PFSK-1 (cell line): Measurements from ENCODE around the gene HELZ.

Experiments used
- POLR2AphosphoS5 ChIP-seq: IDR thresholded peaks from 2 replicates; pipeline ENCODE4 v1.6.1; 2012; ENCODE audit warnings: low read depth, mild to moderate bottlenecking, control low read depth, low read length, moderate library complexity
- SIN3A ChIP-seq: IDR thresholded peaks from 2 replicates; pipeline ENCODE4 v1.6.1; 2012; ENCODE audit warnings: mild to moderate bottlenecking, low read length, moderate library complexity, borderline replicate concordance; ENCODE audit not compliant: insufficient read depth
- TAF1 ChIP-seq: IDR thresholded peaks from 2 replicates; pipeline ENCODE4 v1.6.1; 2012; ENCODE audit warnings: low read length, control low read depth, borderline replicate concordance; ENCODE audit not compliant: insufficient read depth

DNA sequence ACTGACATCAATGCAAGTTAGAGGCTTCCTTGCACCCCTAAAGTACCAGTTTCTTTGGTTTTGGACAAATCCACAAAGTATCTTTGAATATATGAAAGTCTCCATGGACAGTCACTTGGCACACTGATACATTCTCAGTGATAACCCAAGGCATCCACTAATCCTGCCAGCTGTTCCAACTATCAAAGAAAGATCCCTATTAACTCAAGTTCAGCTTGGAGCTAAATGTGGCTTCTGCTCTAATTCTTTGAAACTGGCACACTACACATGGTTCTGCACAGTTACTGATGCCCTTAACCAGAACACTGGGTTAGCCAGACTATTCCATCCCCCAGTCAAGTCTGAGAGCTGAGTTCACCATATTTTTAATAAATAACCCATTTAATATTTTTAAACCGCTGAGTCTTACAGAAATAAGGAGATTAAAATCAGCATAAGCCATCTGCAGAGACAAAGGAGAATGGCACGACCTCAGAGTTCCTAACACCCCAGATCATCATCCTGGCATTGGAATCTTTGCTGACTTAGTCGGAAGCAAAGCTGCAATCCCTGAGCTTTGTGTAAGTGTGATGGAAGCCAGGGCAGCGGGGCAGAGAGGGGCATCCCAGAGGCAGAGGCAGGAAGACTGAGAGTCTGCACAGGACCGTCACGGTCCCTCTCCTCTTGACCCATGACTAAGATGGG lies 194.4 kb downstream of the HELZ start:
- TF ChIP-seq POLR2AphosphoS5: no peak
- TF ChIP-seq SIN3A: no peak
- no peak for TF ChIP-seq TAF1
